T47D (cell line): ENCODE measurements around the gene STIP1.

Experiments
- DNase-seq, 2 experiments: peaks; one replicate each; pipeline versions ENCODE4 v3.0.0 to v3.0.0-alpha.2; 2011 to 2012; ENCODE audit warnings: low read depth in 1 of 2, low spot score in 1 of 2
- JUND ChIP-seq: IDR thresholded peaks from 2 replicates; pipeline ENCODE4 v1.6.1; 2012; ENCODE audit warnings: low read depth
- in situ Hi-C: cut with HindIII; loops from 2 replicates; pipeline ENCODE4 v1.10.0; 2016; ENCODE audit warnings: low sequenced_read_pairs, low pct_unique_long_range_greater_than_20kb

Gene STIP1

DNA sequence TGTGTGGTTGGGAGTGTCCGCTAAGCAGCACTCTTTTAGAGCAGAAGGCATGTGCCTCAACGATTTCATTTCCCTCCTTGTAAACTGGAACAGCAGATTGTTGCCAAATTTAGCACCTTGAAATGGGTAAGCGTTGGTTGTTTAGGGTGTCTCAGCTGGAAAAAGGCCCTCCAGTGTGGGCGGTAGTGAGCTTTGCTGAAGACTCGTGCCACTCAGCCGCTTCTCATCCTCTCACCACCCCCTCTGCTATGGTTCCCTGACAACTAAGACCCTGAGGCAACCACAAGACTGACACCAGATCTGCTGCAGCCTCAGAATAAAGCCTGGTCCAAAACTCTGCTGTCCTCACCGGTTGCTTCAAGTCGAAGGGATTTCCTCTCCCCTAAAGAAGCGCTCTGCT lies 10.7 kb downstream of the STIP1 start:
- DNase-seq: no peak
- no peak for TF ChIP-seq JUND
- in situ Hi-C loops: no loop called here

DNA sequence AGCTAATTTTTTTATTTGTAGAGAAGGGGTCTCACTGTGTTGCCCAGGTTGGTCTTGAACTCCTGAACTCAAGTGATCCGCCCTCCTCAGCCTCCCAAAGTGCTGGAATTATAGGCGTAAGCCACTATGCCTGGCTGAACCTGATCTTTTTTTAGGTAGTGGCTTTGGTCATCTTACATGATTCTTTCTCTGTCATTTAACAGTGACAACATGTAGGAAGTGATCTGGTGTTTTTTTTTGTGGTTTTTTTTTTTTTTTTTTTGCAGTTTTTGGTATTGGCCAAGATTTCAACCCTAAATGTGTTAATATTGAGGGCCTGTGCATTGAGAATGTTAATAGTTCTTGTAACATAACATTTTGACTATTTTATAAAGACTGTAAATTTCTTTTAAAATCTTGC lies 12.5 kb downstream of the STIP1 start:
- TF ChIP-seq JUND: no peak
- in situ Hi-C loops: no loop called here
- no peak for DNase-seq

DNA sequence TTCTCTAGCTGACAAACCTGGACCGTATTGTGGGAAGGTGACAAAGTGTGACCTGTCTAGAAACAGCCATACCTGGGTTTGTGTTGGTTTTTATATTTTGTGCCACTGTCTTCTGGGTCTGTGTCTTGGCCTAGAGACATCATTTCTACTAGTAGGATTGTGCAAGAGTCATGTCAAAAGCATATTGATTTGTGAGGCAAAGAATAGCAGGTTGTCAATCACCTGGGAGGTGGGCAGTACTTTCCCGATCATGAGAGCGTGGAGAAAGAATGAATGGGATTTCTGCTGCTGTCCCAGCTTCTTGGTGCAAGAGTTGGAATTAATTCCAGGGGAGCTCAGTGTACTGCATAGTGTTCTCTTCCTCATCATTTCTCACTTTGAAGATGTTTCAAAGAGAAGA lies 15.6 kb downstream of the STIP1 start:
- DNase-seq: no peak
- in situ Hi-C loops: no loop called here
- TF ChIP-seq JUND: no peak

DNA sequence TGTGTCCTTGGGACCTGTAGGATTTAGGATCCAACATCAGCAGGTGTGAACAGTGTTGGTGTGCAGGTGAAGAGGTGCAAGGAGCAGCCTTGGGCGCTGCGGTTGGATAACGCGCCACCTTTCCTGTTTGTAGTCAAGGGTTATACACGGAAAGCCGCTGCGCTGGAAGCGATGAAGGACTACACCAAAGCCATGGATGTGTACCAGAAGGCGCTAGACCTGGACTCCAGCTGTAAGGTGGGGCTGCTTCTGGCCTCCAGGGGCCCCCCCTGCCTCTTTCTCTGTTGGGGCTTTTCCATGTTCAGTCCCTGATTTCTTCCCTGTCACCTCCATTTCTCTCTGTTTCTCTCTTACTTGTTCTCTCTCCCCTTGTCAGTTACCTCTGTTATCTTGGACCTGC lies 17.0 kb downstream of the STIP1 start:
- no peak for DNase-seq
- TF ChIP-seq JUND: no peak
- in situ Hi-C loops: no loop called here

DNA sequence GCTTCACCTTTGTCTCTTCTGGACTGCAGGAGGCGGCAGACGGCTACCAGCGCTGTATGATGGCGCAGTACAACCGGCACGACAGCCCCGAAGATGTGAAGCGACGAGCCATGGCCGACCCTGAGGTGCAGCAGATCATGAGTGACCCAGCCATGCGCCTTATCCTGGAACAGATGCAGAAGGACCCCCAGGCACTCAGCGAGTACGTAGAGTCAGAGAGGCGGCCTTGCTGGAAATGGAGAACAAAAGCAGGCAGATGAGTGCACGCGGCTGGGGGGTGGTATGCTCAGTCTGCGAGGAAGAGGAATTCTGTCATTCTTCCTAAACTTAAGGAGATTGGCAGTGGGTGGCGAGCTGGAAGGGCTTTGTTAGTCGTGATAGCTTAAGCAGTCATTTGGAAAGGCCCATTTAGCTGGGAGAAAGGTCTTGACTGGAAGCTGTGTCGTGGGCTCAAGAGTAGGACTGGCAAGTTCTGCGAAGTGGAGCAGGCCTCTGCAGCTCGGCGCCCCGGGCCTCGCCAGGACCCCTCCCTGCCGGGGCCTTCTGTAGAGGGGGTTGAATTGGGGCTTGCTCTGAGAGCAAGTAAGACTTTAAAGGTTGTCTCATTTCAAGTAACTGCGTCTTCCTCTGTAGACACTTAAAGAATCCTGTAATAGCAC lies 17.6 kb downstream of the STIP1 start:
- in situ Hi-C loops: no loop called here
- no peak for TF ChIP-seq JUND
- no peak for DNase-seq

DNA sequence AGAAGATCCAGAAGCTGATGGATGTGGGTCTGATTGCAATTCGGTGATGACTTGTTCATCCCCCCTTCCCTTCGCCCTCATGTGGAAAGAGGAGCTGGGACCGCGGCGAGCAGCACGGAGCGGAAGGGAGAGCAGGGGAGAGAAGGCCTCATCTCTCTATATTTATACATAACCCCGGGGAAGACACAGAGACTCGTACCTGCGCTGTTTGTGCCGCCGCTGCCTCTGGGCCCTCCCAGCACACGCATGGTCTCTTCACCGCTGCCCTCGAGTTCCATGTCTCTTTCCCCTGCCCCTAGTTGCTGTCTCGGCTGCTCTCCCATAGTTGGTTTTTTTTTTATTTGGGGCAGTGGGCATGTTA lies 18.1 kb downstream of the STIP1 start:
- DNase-seq: no peak
- in situ Hi-C loops: no loop called here
- TF ChIP-seq JUND: no peak

DNA sequence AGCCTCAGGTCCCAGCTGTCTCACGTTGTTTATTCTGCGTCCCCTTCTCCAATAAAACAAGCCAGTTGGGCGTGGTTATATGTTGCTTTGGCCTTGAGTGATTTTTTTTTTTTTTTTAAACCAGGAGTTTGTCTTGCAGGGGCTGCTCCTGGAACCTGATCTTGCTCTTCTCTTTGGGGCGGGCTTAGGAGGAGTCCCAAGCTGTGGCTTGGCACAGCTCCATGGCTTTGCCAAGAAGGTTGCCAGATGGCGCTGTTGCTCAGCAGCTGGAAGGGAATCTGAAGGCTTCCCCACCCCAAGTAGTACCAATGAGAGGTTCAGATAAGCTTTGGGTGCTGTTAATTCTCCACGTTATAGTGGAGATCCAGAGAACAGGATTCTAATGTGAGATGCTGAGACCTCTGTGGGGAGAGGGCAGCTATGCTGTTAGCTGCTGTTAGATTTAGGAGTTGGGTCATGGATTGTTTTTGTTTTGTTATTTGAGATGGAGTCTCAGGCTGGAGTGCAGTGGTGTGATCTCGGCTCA lies 18.6 kb downstream of the STIP1 start:
- no peak for TF ChIP-seq JUND
- in situ Hi-C loops: no loop called here
- DNase-seq: peak; percentile 87 to 93

DNA sequence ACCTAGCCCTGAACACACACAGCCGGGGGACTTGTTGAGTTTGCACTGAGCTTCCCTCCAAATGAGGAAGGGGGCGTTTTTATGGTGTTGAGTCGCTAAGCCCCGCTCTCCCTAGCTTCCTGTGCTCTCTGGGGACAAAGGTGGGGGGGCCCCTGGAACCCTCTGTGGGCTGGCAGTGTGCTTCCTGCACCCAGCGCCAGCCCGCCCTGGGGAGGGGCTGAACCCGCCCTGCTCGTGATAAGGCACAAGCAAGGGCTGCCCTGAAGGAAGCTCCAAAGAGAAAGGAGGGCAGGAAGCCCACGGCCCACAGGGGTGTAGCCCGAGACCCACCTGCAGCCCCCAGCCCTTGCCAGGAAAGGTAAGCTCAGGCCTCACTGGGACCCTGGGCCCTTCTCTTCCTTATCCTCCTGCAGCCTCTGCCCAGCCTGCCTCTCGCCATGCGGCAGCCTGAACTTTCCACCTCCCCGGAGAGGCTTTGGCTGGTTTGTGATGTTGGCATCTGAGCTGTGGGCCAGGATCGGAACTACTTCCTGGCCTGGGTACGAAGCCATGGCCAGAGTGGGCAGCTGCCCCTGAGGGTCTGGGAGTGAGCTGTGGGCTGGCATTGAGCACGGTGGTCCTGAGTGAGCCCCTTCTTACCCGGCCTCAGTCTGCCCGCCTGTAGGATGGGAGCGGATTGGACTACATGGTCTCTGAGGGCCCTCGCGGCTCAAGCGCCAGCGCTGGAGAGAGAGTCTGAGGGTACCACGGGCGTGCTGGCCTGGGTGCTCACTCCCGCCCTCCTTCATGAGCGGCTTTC lies 20.7 kb downstream of the STIP1 start, which contains the start of gene FERMT3:
Gene FERMT3 (plus strand): TSS at position 265 of the 799 bp plus-strand sequence. CDS start 644 bp downstream, outside the sequence.
- no peak for TF ChIP-seq JUND
- in situ Hi-C loops: no loop called here
- DNase-seq: no peak

DNA sequence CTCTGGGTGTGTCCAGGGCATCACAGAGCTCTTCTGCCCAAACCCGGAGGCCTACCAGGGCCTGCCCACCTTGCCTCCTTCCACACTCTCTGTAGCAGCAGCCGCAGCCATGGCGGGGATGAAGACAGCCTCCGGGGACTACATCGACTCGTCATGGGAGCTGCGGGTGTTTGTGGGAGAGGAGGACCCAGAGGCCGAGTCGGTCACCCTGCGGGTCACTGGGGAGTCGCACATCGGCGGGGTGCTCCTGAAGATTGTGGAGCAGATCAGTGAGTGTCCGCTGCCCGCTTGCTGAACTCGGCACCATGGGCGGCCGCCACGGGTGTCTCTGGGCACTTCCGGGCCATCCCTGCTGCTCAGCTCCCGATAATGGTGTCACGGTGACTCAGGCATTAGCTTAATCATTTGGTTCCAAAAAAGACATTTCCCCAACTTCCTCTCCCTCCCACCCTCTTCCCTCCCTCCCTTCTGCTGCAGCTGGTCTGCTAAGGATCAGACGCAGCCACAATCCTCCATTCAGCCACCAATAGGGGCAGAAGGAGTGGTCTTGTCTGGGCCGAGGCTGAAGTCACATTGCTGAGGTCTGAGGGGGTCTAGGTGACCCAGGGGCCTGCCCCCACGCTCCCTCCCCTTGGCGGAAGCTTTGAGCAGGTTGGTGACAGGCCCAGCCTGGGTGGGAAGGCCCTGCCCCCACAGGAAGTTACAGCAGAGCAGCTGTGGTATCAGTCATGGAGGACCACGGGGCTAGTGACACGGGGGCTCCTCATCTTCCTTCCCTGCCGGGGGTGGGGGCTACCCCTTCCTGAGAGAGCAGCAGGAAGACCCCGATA lies 21.5 kb downstream of the STIP1 start:
- no peak for DNase-seq
- no peak for TF ChIP-seq JUND
- in situ Hi-C loops: no loop called here

DNA sequence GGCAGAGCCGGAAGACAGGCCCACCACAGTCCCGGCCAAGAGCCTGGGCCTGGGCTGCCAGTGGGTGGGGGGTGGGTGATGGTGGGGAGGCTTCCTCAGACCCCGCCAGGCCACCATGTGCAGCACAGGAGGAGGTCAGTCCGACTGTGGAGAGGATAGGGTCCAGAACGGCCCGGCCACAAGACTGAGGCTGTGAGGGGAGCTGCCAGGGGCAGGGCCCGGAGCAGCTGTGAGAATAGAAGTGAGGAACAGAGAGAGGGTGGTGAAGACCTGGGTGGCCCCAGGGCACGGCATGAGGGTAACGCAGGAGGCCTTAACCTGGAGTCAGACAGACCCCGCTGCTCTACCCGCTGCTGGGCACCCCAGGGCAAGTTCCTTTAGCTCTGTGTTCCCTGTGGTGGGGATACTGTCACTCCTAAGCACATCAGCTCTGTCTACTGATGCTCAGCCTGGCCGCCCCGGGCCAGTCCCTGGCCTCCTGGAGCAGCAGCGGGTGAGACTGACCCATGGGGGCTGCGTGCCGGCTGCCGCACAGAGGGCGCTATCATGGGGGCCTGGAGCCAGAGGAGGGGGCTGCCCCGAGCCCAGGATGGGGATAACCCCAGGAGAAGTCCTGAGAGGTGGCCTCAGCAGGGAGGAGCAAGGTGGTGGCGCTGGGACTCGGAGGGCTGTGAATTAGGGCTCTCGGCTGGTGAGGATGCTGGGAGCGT lies 22.3 kb downstream of the STIP1 start:
- no peak for TF ChIP-seq JUND
- in situ Hi-C loops: no loop called here
- no peak for DNase-seq

DNA sequence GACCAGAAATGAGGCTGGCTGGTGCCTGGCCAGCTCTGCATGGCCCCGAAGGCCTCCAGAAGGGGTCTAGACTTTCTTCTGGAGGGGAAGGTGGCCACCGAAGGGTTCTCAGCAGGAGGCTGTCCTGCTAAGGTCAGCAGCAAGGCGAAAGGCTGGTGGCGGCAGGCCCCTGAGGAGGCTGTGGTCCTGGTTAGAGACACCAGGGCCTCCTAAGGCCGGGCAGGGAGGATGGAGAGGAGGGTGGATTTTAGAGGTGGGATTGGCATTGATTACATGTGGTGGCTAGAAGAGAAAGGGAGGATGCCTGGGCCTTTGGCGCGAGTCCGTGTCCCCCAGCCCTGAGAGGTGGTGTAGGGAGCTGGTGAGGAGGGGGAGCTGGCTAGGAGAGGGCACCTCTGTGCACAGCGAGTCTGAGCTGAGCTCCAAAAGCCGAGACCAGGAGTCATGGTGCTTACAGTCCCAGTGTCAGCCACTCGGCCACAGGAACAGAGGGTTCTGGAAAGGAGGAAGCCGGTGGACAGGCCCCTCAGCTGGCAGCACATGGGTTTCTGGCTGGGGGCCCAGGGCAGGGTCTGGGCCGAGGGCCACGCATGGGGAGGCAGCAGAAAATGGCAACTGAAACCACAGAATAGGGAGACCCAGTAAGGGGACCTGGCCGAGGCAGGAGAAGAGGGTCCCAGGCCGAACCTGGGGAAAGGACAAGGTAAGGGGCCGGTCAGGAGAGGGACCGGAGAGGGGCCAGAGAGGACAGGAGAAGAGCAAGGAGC lies 23.0 kb downstream of the STIP1 start:
- TF ChIP-seq JUND: no peak
- no peak for DNase-seq
- in situ Hi-C loops: no loop called here

DNA sequence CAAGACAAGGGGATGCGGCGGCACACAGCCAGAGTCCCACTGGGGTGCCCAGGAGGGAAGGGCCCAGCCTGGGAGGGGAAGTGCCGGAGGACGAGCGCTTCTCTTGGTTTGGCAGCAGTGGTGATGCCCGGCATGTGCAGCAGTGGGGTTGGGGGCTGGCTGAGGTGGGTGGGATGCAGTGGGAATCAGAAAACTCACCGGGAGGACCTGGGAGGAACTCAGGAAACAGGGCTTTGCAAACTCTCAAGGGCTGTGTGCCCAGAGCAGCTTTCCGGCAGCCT lies 23.5 kb downstream of the STIP1 start:
- DNase-seq: no peak
- no peak for TF ChIP-seq JUND
- in situ Hi-C loops: no loop called here
